RWPE1 (cell line): ENCODE measurements around the gene FRMD8.
A peak's percentile ranks its signal among the peaks of the same experiment; 100 is the strongest.

Experiments used
- CTCF ChIA-PET: fragments of 350-600 bp; sonication (Branson Sonifier 250); formaldehyde crosslinking; extraction: SDS; loops from one replicate; lab custom pipeline; 2021; lab: Yijun Ruan, JAX
- POLR2A ChIA-PET: fragments of 400-600 bp; formaldehyde crosslinking; extraction: SDS; loops from one replicate; lab custom pipeline; 2020; ENCODE audit warnings: antibody characterized with exemption; ENCODE audit not compliant: low non-redundant PET; lab: Yijun Ruan, JAX
- DNase-seq: peaks from one replicate; pipeline ENCODE4 v3.0.0; 2012; ENCODE audit warnings: low spot score
- H3K27ac ChIP-seq: fragments of 450-650 bp; 2 replicates; pipeline ENCODE4 v1.5.1; 2017
- CTCF ChIP-seq: fragments of 450-650 bp; conservative IDR thresholded peaks from 2 replicates; pipeline ENCODE4 v1.5.1; 2017; ENCODE audit warnings: low read depth, mild to moderate bottlenecking

Gene FRMD8

GRCh38 chr11:65454696-65455456, 68.4 kb downstream of the FRMD8 start:
- H3K27ac ChIP-seq, result peak overlapping the region; percentile 93
- CTCF ChIA-PET, result interaction anchor here (0.7 kb wide), 1 partner anchor 45 kb away, joined by 3 read pairs; no protein-coding TSS in a partner anchor
- POLR2A ChIA-PET, result interaction anchor here (0.6 to 1.2 kb wide), 4 partner anchors 23 to 44 kb away, joined by 3 to 5 read pairs (median 3); partner anchors contain the start of gene MALAT1

GRCh38 chr11:65456418-65456817, 70.0 kb downstream of the FRMD8 start:
- ChIA-PET POLR2A (interaction anchor here (0.7 kb wide), 1 partner anchor 20 kb away, joined by 6 read pairs; no protein-coding TSS in a partner anchor), CTCF (no interaction called here)
- H3K27ac ChIP-seq, result no peak overlapping the region
- TF ChIP-seq CTCF, result no peak
- DNase-seq, result no peak

More at GRCh38 chr11:65454696-65455456, 68.4 kb downstream of the FRMD8 start:
- DNase-seq, result peak; percentile 87
- TF ChIP-seq CTCF, result no peak

- ChIA-PET CTCF (no interaction called here), POLR2A (interaction anchor here (0.5 kb wide), 1 partner anchor 602 kb away, joined by 4 read pairs; no protein-coding TSS in a partner anchor)
- H3K27ac ChIP-seq, result no peak overlapping the region
- no peak for TF ChIP-seq CTCF
- DNase-seq, result no peak
These were observed 73.1 kb downstream of the FRMD8 start for GRCh38 chr11:65459552-65459951.
